ENCODE results near the gene ADCY5.

The ADCY5 gene

DNA sequence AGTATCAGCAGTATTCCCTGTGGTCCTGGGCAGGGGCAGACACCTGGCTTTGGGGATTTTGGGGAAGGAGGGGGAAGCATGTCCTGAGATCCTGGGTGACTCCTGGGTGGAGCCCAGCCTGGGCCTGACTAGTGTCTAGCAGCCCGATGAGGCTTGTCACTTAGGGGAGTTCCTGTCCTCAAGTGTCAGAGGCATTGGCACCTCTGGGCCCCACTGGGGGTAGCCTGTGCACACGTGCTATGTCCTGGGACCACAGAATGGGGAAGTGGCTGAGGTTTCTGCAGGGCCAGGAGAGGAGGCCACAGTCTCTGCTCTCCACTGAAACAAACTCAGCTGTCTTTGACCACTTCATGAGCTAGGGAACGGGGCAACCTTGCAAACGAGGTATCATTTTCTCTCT lies 31.5 kb upstream of the ADCY5 start:
- Histone ChIP-seq H3K27me3 (ENCODE audit: control insufficient read depth, insufficient read depth, low read length) (peaks cover 65% of the 10 kb centered on the region), H3K4me1 (ENCODE audit: control insufficient read depth, insufficient read depth, low read length) (no peaks in the 10 kb centered on the region), H3K4me3 (ENCODE audit: low read length) (no peak overlapping the region)

DNA sequence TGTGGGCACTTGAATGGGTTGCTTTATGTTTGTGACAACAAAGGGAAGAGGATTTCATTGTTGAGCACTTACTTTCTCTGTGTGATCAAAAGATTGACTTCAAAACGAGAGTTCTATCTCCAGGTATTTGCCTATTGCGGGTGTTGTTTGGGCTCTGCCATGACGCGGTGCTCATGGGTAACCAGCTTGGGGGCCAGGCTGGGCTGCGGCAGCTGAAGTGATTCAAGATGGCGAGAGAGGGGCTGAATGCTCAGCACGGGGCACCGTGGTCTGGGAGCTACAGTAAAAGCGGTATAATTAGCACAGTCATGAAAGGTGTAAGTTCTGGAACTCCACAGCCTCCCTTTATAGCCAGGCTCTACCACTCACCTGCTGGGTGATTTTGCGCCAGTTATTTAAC lies 31.0 kb upstream of the ADCY5 start:
- no peaks in the 10 kb centered on the region for H3K4me1 ChIP-seq (ENCODE audit: control insufficient read depth, insufficient read depth, low read length)
- no peaks in the 10 kb centered on the region for H3K9me3 ChIP-seq (replicated peaks; ENCODE audit: low read length)
- H3K4me3 ChIP-seq (ENCODE audit: low read length): no peak overlapping the region
- no peak overlapping the region for H3K9ac ChIP-seq (ENCODE audit: low read depth, low read length)
- no peak overlapping the region for H3K4me2 ChIP-seq (ENCODE audit: low read length)
- peaks cover 71% of the 10 kb centered on the region for H3K27me3 ChIP-seq (ENCODE audit: control insufficient read depth, insufficient read depth, low read length)
- H3K36me3 ChIP-seq (ENCODE audit: insufficient read depth, low read length): no peaks in the 10 kb centered on the region

More for the DNA sequence above, 31.5 kb upstream of the ADCY5 start:
- Histone ChIP-seq H3K9ac (ENCODE audit: low read depth, low read length) (no peak overlapping the region), H3K9me3 (replicated peaks; ENCODE audit: low read length) (no peaks in the 10 kb centered on the region), H3K36me3 (ENCODE audit: insufficient read depth, low read length) (no peaks in the 10 kb centered on the region), H3K4me2 (ENCODE audit: low read length) (no peak overlapping the region)

DNA sequence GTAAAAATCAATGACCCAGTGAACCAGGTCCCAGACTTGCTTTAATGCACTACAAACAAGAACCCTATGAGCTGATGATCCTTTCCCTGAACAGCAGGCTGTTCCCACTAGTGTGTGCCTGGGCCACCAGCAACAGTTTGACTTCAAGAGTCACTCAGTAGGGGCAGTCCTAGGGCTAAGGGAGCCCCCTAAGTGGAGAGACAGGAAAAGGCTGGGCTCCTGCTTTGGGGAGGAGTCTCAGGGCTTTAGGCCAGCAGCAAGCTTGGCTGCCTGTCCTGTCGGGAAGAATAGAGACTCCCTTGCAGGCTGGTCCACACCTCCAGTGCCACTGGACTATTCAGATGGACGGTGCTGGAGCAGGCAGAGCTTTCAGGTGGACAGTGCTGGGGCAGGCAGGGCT lies 29.4 kb upstream of the ADCY5 start:
- H3K9ac ChIP-seq (ENCODE audit: low read depth, low read length): no peak overlapping the region
- H3K27me3 ChIP-seq (ENCODE audit: control insufficient read depth, insufficient read depth, low read length): peaks cover 84% of the 10 kb centered on the region
- H3K36me3 ChIP-seq (ENCODE audit: insufficient read depth, low read length): no peaks in the 10 kb centered on the region
- no peak overlapping the region for H3K4me3 ChIP-seq (ENCODE audit: low read length)
- no peak overlapping the region for H3K4me2 ChIP-seq (ENCODE audit: low read length)
- no peaks in the 10 kb centered on the region for H3K9me3 ChIP-seq (replicated peaks; ENCODE audit: low read length)
- H3K4me1 ChIP-seq (ENCODE audit: control insufficient read depth, insufficient read depth, low read length): no peaks in the 10 kb centered on the region

DNA sequence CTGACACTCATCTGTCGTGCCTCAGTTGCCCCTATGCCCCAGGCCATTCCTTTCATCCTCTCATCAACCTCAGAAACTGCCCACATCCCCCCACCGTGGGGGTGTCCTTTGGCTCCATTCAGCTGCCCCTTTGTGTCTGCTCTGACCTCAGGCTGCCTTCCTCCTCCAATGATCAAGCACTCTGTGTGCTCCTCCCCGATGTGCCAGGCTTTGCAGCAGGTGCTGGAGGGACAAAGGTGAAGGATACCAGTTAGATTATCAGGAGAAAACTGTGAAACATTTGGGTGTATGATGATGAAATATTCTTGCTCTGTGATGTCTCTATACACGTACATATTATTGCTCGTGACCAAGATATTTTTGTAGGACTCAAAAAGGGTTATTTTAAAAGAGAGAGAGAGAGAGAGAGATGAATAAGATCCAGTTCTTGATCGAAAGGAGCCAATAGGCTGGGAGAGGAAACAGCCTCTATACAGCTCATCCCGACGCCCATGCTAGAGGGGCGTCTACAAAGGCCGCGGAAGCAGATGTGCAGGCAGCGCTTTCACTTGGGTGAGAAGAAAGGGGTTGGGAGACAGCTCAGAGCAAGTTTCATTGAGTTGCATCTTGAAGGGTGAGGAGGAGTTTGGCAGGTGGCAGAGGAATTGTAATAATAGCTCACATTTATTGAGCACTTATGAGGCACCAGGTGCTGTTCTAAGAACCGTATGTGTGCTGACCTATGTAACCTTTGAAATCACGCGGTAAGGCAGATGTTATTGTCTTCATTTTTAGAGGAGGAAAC lies 28.3 kb upstream of the ADCY5 start:
- no peak overlapping the region for H3K4me2 ChIP-seq (ENCODE audit: low read length)
- no peaks in the 10 kb centered on the region for H3K4me1 ChIP-seq (ENCODE audit: control insufficient read depth, insufficient read depth, low read length)
- H3K36me3 ChIP-seq (ENCODE audit: insufficient read depth, low read length): no peaks in the 10 kb centered on the region
- no peak overlapping the region for H3K4me3 ChIP-seq (ENCODE audit: low read length)
- no peak overlapping the region for H3K9ac ChIP-seq (ENCODE audit: low read depth, low read length)
- no peaks in the 10 kb centered on the region for H3K9me3 ChIP-seq (replicated peaks; ENCODE audit: low read length)
- H3K27me3 ChIP-seq (ENCODE audit: control insufficient read depth, insufficient read depth, low read length): peaks cover 76% of the 10 kb centered on the region

DNA sequence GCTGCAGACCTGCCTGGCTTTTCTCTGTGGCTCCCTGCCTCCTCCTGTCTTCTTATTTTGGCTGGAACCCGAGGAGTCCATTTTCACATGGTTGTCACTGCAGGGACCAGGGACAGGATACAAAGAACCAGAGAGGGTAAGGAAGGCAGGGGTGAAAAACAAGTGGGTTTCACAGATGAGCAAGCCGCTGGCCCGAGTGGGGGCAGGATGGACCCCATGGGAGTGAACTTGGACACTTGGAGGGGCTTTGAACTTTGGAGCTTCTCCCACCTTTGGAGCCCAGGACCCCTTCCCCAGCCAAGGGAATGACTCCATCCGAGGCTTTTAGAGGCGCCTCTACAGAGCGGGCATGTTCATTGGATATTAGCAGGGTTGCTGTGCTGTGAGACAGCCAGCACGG lies 26.9 kb upstream of the ADCY5 start:
- no peaks in the 10 kb centered on the region for H3K9me3 ChIP-seq (replicated peaks; ENCODE audit: low read length)
- no peak overlapping the region for H3K9ac ChIP-seq (ENCODE audit: low read depth, low read length)
- H3K4me1 ChIP-seq (ENCODE audit: control insufficient read depth, insufficient read depth, low read length): no peaks in the 10 kb centered on the region
- no peak overlapping the region for H3K4me3 ChIP-seq (ENCODE audit: low read length)
- peaks cover 75% of the 10 kb centered on the region for H3K27me3 ChIP-seq (ENCODE audit: control insufficient read depth, insufficient read depth, low read length)
- H3K4me2 ChIP-seq (ENCODE audit: low read length): no peak overlapping the region
- no peaks in the 10 kb centered on the region for H3K36me3 ChIP-seq (ENCODE audit: insufficient read depth, low read length)

DNA sequence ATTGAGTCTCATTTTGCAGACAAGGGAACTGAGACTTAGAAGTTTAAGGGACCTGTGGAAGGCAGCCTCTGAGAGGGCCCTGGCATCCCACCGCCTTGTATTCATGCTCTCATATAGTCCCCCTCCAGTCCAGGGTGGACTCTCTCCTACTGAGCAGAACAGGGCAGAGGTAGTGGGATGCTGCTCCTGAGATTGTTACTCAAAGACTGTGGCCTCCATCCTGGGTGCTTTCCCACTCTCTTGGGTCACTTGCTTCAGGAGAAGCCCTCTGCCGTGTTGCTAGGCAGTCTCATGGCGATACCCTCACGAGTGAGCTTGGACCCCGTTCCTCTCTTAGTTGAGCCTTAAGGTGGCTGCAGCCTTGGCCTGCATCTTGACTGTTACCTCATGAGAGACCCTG lies 22.2 kb upstream of the ADCY5 start:
- H3K4me2 ChIP-seq (ENCODE audit: low read length): no peak overlapping the region
- H3K4me3 ChIP-seq (ENCODE audit: low read length): no peak overlapping the region
- H3K9me3 ChIP-seq (replicated peaks; ENCODE audit: low read length): no peaks in the 10 kb centered on the region
- H3K27me3 ChIP-seq (ENCODE audit: control insufficient read depth, insufficient read depth, low read length): peaks cover 71% of the 10 kb centered on the region
- no peaks in the 10 kb centered on the region for H3K4me1 ChIP-seq (ENCODE audit: control insufficient read depth, insufficient read depth, low read length)
- H3K36me3 ChIP-seq (ENCODE audit: insufficient read depth, low read length): no peaks in the 10 kb centered on the region
- H3K9ac ChIP-seq (ENCODE audit: low read depth, low read length): no peak overlapping the region

DNA sequence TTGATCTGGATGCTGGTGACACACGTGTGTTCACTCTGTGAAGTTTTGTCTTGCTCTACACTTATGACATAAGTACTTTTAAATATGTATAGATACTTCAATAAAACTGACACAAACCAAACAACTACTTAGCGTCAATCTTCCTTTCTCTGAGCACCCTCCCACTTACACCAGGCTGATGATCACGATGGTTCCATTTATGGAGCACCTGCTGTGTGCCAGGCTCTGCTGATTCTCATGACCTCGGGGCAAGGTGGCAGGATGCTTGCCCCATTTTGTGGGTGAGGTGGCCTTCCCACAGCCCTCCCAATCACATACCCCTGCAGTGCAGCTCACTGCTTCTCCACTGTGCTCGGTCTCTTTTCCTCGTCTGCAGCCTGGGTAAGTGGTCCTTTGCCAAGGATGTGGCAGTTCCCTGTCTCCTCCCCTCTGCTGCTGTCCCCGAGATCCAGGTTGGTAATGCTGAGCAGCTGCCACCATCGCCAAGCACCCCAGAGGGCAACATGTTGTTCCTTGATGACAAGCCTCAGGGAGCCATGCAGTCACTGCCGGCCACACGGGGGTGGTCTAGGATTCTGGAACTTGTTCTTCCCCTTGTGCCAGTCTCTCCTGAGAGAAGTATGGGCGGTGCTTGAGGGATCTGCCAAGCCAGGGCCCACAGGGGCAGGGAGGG lies 20.6 kb upstream of the ADCY5 start:
- peaks cover 68% of the 10 kb centered on the region for H3K27me3 ChIP-seq (ENCODE audit: control insufficient read depth, insufficient read depth, low read length)
- no peak overlapping the region for H3K9ac ChIP-seq (ENCODE audit: low read depth, low read length)
- H3K4me3 ChIP-seq (ENCODE audit: low read length): no peak overlapping the region
- no peak overlapping the region for H3K4me2 ChIP-seq (ENCODE audit: low read length)
- no peaks in the 10 kb centered on the region for H3K4me1 ChIP-seq (ENCODE audit: control insufficient read depth, insufficient read depth, low read length)
- no peaks in the 10 kb centered on the region for H3K36me3 ChIP-seq (ENCODE audit: insufficient read depth, low read length)
- H3K9me3 ChIP-seq (replicated peaks; ENCODE audit: low read length): no peaks in the 10 kb centered on the region

DNA sequence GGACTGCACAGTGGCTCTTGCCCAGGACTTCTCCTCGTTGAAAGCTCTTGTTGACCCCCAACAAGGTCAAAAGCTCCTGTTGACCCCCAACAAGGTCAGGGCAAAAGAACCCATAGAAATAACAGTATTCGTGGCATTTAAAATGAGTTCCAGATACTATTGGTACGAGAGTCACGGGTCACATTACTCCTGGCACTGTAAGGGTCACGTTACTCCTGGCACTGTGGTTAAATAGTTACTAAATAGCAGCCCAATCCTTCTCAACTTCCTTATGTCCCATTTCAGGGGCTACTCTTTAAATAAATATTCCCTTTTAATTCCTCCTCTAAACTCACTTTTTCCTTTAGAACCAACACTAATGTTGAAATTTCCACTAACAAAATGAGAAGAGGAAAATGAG lies 18.2 kb upstream of the ADCY5 start:
- Histone ChIP-seq H3K4me1 (ENCODE audit: control insufficient read depth, insufficient read depth, low read length) (no peaks in the 10 kb centered on the region), H3K27me3 (ENCODE audit: control insufficient read depth, insufficient read depth, low read length) (peaks cover 78% of the 10 kb centered on the region), H3K4me2 (ENCODE audit: low read length) (no peak overlapping the region), H3K4me3 (ENCODE audit: low read length) (no peak overlapping the region), H3K9ac (ENCODE audit: low read depth, low read length) (no peak overlapping the region), H3K9me3 (replicated peaks; ENCODE audit: low read length) (no peaks in the 10 kb centered on the region), H3K36me3 (ENCODE audit: insufficient read depth, low read length) (no peaks in the 10 kb centered on the region)

DNA sequence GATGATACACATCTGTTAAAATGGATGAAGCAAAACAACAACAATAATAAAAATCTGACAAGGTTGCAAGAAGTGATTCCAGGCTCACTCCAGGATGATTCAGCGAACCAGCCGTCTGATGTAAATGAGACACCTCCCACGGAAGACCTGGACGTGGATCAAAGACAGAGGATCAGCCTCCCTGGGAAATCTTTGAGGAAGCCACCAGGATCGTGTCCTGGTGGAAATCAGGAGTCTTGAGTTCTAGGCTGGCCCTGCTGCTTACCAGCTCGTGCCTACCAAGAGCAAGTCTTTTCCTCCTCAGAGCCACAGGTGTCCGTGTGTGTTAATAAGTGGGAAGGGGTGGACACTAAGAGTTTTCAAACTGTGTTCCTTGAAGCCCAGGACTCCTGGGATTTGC lies 15.3 kb upstream of the ADCY5 start:
- no peaks in the 10 kb centered on the region for H3K4me1 ChIP-seq (ENCODE audit: control insufficient read depth, insufficient read depth, low read length)
- H3K9ac ChIP-seq (ENCODE audit: low read depth, low read length): no peak overlapping the region
- H3K4me2 ChIP-seq (ENCODE audit: low read length): no peak overlapping the region
- no peak overlapping the region for H3K4me3 ChIP-seq (ENCODE audit: low read length)
- peaks cover 74% of the 10 kb centered on the region for H3K27me3 ChIP-seq (ENCODE audit: control insufficient read depth, insufficient read depth, low read length)
- H3K9me3 ChIP-seq (replicated peaks; ENCODE audit: low read length): no peaks in the 10 kb centered on the region
- H3K36me3 ChIP-seq (ENCODE audit: insufficient read depth, low read length): no peaks in the 10 kb centered on the region

DNA sequence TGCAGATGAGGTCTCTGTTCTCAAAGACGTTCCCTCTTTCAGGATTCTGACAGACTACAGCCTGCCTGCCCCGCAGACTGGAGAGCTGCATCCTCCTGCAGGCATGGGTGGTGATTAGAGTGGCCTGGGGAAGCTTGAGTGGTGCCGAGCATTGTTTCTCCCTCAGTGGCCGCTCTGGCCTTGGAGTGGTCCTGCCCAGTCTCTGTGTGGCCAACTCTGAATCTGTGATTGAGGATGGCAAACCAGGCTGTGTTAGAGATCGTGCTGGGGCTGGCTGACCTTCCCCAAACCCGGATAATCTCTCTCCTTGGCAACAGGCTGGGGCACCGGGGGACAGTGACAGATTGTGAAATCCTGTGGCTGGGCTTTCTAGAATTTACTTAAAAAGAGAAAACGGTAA lies 11.0 kb upstream of the ADCY5 start:
- no peaks in the 10 kb centered on the region for H3K9me3 ChIP-seq (replicated peaks; ENCODE audit: low read length)
- H3K9ac ChIP-seq (ENCODE audit: low read depth, low read length): no peak overlapping the region
- no peaks in the 10 kb centered on the region for H3K4me1 ChIP-seq (ENCODE audit: control insufficient read depth, insufficient read depth, low read length)
- H3K4me3 ChIP-seq (ENCODE audit: low read length): no peak overlapping the region
- H3K36me3 ChIP-seq (ENCODE audit: insufficient read depth, low read length): no peaks in the 10 kb centered on the region
- H3K27me3 ChIP-seq (ENCODE audit: control insufficient read depth, insufficient read depth, low read length): peaks cover 60% of the 10 kb centered on the region
- H3K4me2 ChIP-seq (ENCODE audit: low read length): no peak overlapping the region

DNA sequence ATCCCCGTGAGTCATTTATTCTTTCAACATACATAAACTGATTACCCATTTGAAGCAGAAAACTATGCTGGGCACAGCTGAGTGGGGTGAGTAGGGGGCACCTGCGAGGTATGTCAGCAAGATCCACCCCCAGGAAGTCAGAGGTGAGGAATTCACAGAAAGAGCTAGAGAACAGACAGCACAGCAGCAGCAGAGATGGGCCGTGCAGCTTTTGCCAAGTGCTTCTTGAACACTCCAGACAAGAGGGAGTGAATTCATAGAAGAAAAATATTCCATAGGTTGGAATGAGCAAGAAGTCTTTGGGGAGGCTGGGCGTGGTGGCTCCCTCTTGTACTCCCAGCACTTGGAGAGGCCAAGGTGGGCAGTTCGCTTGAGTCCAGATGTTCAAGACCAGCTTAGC lies 9.4 kb upstream of the ADCY5 start:
- Histone ChIP-seq H3K36me3 (ENCODE audit: insufficient read depth, low read length) (no peaks in the 10 kb centered on the region), H3K4me2 (ENCODE audit: low read length) (no peak overlapping the region), H3K4me1 (ENCODE audit: control insufficient read depth, insufficient read depth, low read length) (no peaks in the 10 kb centered on the region), H3K9me3 (replicated peaks; ENCODE audit: low read length) (no peaks in the 10 kb centered on the region), H3K27me3 (ENCODE audit: control insufficient read depth, insufficient read depth, low read length) (peaks cover 54% of the 10 kb centered on the region), H3K9ac (ENCODE audit: low read depth, low read length) (no peak overlapping the region), H3K4me3 (ENCODE audit: low read length) (no peak overlapping the region)

DNA sequence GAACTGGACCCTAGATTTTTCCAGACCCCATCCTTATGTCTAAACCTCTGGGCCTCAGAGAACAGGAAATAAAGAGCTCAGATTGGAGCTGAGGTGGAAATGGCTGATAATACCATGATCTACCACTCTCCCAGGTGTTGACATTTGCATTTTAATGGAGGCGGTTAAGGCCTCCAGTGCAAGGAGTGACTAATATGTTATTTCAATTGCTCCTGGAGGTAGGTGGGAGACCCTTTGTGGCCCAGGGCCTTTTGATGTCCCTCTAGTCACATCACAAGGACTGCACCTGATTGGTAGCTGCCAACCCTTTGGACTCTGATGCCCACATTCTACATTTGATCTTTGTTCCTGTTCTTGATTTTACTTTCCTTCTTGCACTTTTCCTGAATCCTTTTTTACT lies 9.0 kb upstream of the ADCY5 start:
- Histone ChIP-seq H3K4me1 (ENCODE audit: control insufficient read depth, insufficient read depth, low read length) (no peaks in the 10 kb centered on the region), H3K9me3 (replicated peaks; ENCODE audit: low read length) (no peaks in the 10 kb centered on the region), H3K9ac (ENCODE audit: low read depth, low read length) (no peak overlapping the region), H3K27me3 (ENCODE audit: control insufficient read depth, insufficient read depth, low read length) (peaks cover 52% of the 10 kb centered on the region), H3K4me3 (ENCODE audit: low read length) (no peak overlapping the region), H3K36me3 (ENCODE audit: insufficient read depth, low read length) (no peaks in the 10 kb centered on the region), H3K4me2 (ENCODE audit: low read length) (no peak overlapping the region)
